LHCN-M2 (cell line): Measurements from ENCODE around the gene RINL. TPM values are rescaled to one million over a fixed set of nuclear protein-coding genes. Genes with fewer than 3 reads are reported as not detected.
"Not testable (repeated sequence)": the region's sequence is repeated elsewhere in the genome, so short reads cannot be mapped to it uniquely, and the experiment has no call there.

ENCODE experiments used
- DNase-seq: peaks from one replicate; pipeline ENCODE4 v3.0.0-alpha.2; 2012; ENCODE audit warnings: low read depth
- total RNA-seq: library from RNA; depleted of rRNA; stranded (reverse); fragments of >200 nt; gene quantifications from 2 replicates; pipeline ENCODE4 v1.2.3, GENCODE V29; 2014

The RINL gene
- total RNA-seq, 1 experiment from 2014 or later: 0.34 TPM

DNA sequence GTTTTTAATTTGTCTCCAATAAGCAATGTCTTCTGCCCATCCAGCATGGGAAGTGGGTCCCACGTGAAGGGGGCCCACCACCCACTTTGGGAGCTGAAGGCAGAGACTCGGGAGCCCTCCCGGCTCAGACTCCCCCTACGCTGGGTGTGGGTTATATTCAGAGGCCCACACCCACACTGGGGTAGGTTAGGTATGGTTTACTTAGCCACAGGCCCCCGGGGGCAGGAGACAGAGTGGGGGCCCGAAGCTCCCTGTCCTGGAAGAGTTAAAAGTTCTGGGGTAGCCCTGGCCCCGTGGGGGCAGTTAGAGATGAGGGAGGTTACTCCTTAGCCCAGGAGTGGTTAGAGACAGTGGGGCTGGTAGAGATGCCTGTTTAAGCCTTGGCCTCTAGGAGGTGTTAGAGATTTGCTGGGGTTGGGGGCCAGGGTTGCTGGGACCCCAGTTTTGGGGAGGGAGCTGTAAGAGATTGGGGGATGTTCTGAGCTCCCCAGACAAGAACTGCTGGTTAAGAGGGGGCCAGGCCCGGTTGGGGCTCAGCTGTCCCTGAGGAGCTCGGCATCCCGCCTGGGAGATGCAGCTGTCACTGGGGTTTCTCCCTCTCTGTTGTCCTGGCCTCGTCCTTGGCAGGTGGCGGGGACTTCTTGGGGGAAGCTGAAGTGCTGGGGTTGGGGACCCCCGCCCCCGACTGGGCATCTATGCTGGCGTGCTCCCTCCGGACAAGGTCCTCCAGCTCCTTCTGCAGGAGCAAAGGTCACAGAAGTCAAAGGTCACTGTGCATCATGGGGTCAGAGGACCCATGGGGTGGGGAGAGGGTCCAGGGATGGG lies 712 bp upstream of the RINL start:
- DNase-seq: no peak

- DNase-seq: peak; percentile 29
These were observed 2.2 kb downstream of the RINL start for GRCh38 chr19:38875656-38876395.

DNA sequence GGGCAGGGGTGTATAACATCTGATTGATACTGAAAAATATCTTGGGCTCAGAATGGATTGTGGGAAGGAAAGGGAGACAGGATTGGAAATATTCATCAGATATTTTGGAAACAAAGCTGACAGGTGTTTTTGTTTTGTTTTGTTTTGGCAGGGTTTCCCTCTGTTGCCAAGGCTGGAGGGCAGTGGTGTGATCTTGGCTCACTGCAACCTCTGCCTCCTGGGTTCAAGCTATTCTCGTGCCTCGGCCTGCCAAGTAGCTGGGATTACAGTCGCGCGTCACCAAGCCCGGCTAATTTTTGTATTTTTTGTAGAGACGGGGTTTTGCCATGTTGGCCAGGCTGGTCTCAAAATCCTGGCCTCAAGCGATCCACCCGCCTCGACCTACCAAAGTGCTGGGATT lies 4.7 kb downstream of the RINL start:
- DNase-seq: not testable (repeated sequence)

GRCh38 chr19:38870612-38871011 lies 7.5 kb downstream of the RINL start:
- no peak for DNase-seq

GRCh38 chr19:38869836-38870607 lies 8.1 kb downstream of the RINL start:
- no peak for DNase-seq

DNA sequence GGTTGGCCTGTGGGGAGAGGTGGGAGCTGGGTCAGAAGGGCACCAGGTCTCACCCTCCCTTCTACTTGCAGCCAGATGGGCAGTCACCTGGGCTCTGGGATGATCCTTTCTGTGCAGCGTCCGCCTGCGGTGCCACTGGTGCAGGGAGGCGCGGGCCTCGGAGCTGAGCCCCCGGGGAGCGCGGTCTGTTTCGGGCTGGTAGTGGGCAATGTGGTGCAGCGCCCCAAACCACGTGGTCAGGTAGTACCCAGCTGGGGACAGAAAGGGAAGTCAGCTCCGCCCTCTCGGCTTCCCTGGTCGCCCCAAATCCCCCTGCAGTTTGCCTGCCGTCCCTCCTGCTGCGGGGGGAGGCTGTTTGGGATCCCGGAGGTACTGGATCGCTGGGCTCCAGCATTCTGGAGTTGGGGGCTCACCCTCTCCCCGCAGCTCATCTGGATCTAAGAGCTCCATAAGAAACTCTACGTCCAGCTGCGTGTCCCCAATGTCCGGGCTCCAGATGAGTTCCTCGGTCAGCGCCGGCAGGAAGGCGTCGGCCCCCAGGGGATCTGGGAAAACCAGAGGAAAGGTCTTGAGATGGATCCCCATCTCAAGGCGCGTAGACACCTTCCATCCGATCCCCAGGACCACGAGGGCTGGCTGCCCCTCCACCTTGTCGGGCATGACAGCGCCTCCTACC lies 8.8 kb downstream of the RINL start:
- no peak for DNase-seq

GRCh38 chr19:38868551-38868950 lies 9.5 kb downstream of the RINL start:
- no peak for DNase-seq

DNA sequence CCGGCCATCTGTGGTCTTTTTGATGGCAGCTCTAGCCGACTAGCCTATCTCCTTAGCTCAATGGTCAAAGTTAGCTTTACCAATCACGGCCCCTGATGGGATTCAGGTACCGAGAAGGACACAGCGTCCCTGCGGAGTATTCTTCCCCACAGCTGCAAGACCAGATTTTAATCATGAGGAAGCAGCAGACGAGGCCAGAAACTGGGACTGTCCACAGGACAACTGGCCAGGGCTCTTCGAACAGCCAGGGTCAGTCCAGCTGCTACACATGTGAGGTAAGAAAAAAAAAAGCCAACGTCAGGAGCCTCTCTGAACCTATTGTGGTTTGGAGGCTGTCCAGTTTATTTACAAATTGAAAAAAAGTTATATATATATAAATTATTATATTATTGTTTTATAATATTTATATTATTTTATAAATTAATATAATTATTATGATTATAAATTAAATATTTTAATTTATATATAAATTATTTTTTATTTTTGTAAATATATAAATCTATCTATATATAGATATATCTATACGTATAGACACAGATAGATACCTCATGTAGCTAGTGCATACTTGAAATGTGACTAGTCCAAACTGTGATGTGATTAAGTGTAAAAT lies 10.8 kb downstream of the RINL start:
- DNase-seq: no peak

DNA sequence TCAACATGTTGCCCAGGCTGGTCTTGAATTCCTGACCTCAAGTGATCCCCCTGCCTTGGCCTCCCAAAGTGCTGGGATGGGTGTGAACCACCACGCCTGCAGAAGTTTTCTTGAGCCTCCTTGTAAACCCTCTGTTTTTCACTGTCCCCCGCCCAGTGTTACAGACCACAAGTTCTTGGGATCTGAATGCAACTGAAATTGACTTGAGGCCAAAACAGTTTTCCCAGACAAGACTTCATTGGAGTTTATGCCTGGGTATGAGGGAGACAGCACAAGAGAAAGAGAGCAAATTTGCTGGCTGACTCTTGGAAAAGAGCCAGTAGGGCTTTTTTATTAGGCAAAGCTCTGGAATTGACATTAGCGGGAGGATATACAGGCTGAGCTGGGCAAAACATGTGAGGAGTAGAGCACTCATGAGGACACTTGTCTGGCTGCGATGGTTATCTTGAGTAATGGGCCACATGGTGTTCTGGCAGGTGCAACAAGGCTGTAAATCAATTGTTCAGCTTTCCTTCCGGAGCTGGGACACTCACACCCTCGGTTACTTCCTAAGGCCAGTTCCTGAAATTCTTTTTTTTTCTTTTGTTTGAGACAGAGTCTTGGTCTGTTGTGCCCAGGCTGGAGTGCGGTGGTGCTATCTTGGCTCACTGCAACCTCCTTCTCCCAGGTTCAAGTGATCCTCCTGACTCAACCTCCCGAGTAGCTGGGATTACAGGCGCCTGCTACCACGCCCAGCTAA lies 15.6 kb downstream of the RINL start:
- DNase-seq: peak; percentile 78

GRCh38 chr19:38861368-38861767 lies 16.7 kb downstream of the RINL start:
- no peak for DNase-seq

- not testable (repeated sequence) for DNase-seq
These were observed 18.4 kb downstream of the RINL start for GRCh38 chr19:38859631-38860204.

DNA sequence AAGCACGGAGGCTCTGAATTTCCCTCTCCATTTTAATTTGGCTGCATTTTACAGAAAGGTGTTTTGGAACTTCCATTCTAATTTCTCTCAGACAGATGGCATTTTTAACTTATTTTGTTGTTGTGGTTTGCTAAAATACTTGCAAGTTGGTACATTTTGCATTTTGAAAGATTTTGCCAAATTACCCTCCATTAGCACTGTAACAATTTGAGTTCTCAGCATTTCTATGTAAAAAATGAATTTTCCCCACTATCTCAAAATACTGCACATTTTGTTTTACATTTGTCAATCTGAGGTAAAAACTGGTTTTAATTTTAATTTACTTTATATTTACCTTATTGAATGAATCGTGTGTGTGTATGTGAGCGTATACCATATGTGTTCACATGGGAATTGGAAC lies 21.3 kb downstream of the RINL start:
- no peak for DNase-seq

GRCh38 chr19:38855751-38856150 lies 22.3 kb downstream of the RINL start:
- not testable (repeated sequence) for DNase-seq

- not testable (repeated sequence) for DNase-seq
These were observed 23.1 kb downstream of the RINL start for GRCh38 chr19:38854961-38855360.

DNA sequence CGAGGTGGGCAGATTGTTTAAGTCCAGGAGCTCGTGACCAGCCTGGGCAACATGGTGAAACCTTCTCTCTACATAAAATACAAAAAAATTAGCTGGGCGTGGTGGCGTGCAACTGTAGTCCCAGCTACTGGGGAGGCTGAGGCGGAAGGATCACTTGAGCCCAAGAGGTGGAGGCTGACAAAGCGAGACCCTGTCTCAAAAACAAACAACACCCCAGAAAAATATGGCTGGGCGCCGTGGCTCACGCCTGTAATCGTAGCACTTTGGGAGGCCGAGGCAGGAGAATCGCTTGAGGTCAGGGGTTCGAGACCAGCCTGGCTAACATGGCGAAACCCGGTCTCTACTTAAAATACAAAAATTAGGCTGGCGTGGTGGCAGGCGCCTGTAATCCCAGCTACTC lies 24.9 kb downstream of the RINL start:
- DNase-seq: no peak

GRCh38 chr19:38852231-38853044 lies 25.6 kb downstream of the RINL start:
- DNase-seq: peak; percentile 67

DNA sequence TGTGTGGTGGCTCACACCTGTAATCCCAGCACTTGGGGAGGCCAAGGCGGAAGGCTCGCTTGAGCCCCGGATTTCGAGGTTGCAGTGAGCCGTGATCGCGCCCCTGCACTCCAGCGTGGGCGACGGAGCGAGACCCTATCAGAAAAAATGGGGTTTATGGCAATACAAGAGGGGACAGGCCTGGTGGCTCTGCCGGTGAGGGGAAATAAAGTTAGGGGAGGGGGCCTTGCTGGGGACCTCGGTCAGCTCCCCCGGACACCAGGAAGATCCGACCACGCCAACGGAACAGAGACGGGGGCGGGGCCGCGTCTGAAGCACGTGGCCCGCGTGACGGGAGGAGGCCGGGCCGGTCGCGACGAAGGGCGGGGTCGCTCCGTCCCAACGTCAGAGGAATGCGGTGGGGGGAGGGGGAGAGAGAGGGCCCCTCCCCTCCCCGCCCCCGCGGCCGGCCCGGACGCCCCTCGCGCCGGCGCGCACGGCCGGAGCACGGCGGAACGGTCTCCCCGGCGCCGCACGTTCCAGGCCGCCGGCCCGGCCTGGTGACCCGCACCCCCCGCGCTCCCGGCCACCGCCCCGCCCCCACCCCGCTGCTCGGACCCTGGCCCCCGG lies 26.3 kb downstream of the RINL start:
- peak; percentile 90 for DNase-seq

GRCh38 chr19:38850976-38851621 lies 27.0 kb downstream of the RINL start:
- no peak for DNase-seq
